ENCODE data around the gene MON1B.

- no peak for TF ChIP-seq CTCF (IDR thresholded peaks at IDR 0.05)
- TF ChIP-seq EP300 (IDR thresholded peaks at IDR 0.05), result no peak
- no peak for TF ChIP-seq POLR2AphosphoS5 (IDR thresholded peaks at IDR 0.05)
- no peak for TF ChIP-seq POLR2A (IDR thresholded peaks at IDR 0.05)
Measured at GRCh38 chr16:77233799-77234519, 43.0 kb downstream of the MON1B start.
